HK-2 (cell line): ENCODE measurements around the gene EPHA2.
A peak's percentile ranks its signal among the peaks of the same experiment; 100 is the strongest.
"Not testable (repeated sequence)": the region's sequence is repeated elsewhere in the genome, so short reads cannot be mapped to it uniquely, and the experiment has no call there.

Experiments
- DNase-seq: peaks from one replicate; pipeline ENCODE4 v3.0.0-alpha.2; 2018; ENCODE audit not compliant: unreplicated experiment

Gene EPHA2

GRCh38 chr1:16155537-16156410 is at the start of gene EPHA2:
Gene EPHA2, minus strand, starts transcription at chr1:16156069. Its CDS starts 137 bp downstream, at chr1:16155932.
- DNase-seq = peak; percentile 91

GRCh38 chr1:16205334-16205671 is 49.4 kb upstream of the EPHA2 start:
- DNase-seq = no peak

GRCh38 chr1:16204634-16205333 is 48.9 kb upstream of the EPHA2 start:
- peak; percentile 32 for DNase-seq

GRCh38 chr1:16204216-16204615 is 48.3 kb upstream of the EPHA2 start:
- no peak for DNase-seq

- no peak for DNase-seq
Measured at GRCh38 chr1:16203550-16203949, 47.7 kb upstream of the EPHA2 start.

- DNase-seq = no peak
Measured at GRCh38 chr1:16202281-16203210, 46.7 kb upstream of the EPHA2 start.

GRCh38 chr1:16199700-16200099 is 43.8 kb upstream of the EPHA2 start:
- DNase-seq = no peak

- no peak for DNase-seq
Measured at GRCh38 chr1:16199157-16199501, 43.3 kb upstream of the EPHA2 start.

- DNase-seq = no peak
Measured at GRCh38 chr1:16198444-16199156, 42.7 kb upstream of the EPHA2 start.

GRCh38 chr1:16196874-16197273 is 41.0 kb upstream of the EPHA2 start:
- no peak for DNase-seq

GRCh38 chr1:16196139-16196538 is 40.3 kb upstream of the EPHA2 start:
- DNase-seq = not testable (repeated sequence)

- DNase-seq = no peak
Measured at GRCh38 chr1:16195518-16195905, 39.6 kb upstream of the EPHA2 start.

GRCh38 chr1:16191916-16192546 is 36.2 kb upstream of the EPHA2 start:
- no peak for DNase-seq

GRCh38 chr1:16191309-16191708 is 35.4 kb upstream of the EPHA2 start:
- no peak for DNase-seq

- no peak for DNase-seq
Measured at GRCh38 chr1:16189921-16190621, 34.2 kb upstream of the EPHA2 start.

GRCh38 chr1:16189003-16189402 is 33.1 kb upstream of the EPHA2 start:
- DNase-seq = no peak

- peak; percentile 89 for DNase-seq
Measured at GRCh38 chr1:16187748-16188401, 32.0 kb upstream of the EPHA2 start.

GRCh38 chr1:16186655-16187235 is 30.9 kb upstream of the EPHA2 start:
- no peak for DNase-seq

GRCh38 chr1:16184557-16185303 is 28.9 kb upstream of the EPHA2 start:
- DNase-seq = no peak
